GM19238 (cell line): ENCODE results near the gene ATF6B.

ENCODE experiments used
- DNase-seq: peaks from one replicate; pipeline ENCODE4 v3.0.0; 2011; ENCODE audit warnings: low spot score; ENCODE audit not compliant: insufficient read length

The ATF6B gene

GRCh38 chr6:32132110-32132509 lies 4.1 kb upstream of the ATF6B start:
- no peak for DNase-seq

- no peak for DNase-seq
These were observed 3.4 kb upstream of the ATF6B start for GRCh38 chr6:32131439-32131948.

GRCh38 chr6:32129297-32130088 lies 1.4 kb upstream of the ATF6B start:
- no peak for DNase-seq

GRCh38 chr6:32128751-32129296 lies 778 bp upstream of the ATF6B start:
- no peak for DNase-seq

GRCh38 chr6:32127409-32127716 lies 683 bp downstream of the ATF6B start:
- no peak for DNase-seq

GRCh38 chr6:32126880-32127279 lies 1.2 kb downstream of the ATF6B start:
- DNase-seq, result no peak

- DNase-seq, result no peak
These were observed 4.4 kb downstream of the ATF6B start for GRCh38 chr6:32123681-32124080.

- DNase-seq, result no peak
These were observed 7.4 kb downstream of the ATF6B start for GRCh38 chr6:32120573-32121059.

- peak; percentile 67 for DNase-seq
These were observed 9.0 kb downstream of the ATF6B start for GRCh38 chr6:32118782-32119628.

- DNase-seq, result no peak
These were observed 10.6 kb downstream of the ATF6B start for GRCh38 chr6:32117461-32117860.

GRCh38 chr6:32116674-32117073 lies 11.4 kb downstream of the ATF6B start:
- DNase-seq, result no peak

GRCh38 chr6:32115623-32116022 lies 12.4 kb downstream of the ATF6B start:
- DNase-seq, result no peak

- DNase-seq, result no peak
These were observed 13.2 kb downstream of the ATF6B start for GRCh38 chr6:32114796-32115195.

GRCh38 chr6:32113386-32114352 lies 14.4 kb downstream of the ATF6B start:
- DNase-seq, result no peak

- DNase-seq, result no peak
These were observed 15.5 kb downstream of the ATF6B start for GRCh38 chr6:32112431-32112980.

GRCh38 chr6:32111424-32112066 lies 16.5 kb downstream of the ATF6B start:
- DNase-seq, result no peak

GRCh38 chr6:32110632-32111031 lies 17.4 kb downstream of the ATF6B start:
- no peak for DNase-seq

- no peak for DNase-seq
These were observed 18.3 kb downstream of the ATF6B start for GRCh38 chr6:32109765-32110160.

GRCh38 chr6:32109114-32109764 lies 18.8 kb downstream of the ATF6B start, which contains the start of gene TNXB:
Gene TNXB, minus strand, starts transcription at chr6:32109338. Its CDS starts 11,140 bp downstream, at chr6:32098198.
- no peak for DNase-seq
